Stimulated activated naive CD4-positive, alpha-beta T cell (primary cell): Measurements from ENCODE around the gene PFN2.
"Not testable (repeated sequence)": the region's sequence is repeated elsewhere in the genome, so short reads cannot be mapped to it uniquely, and the experiment has no call there.

Experiments used
- DNase-seq, 6 experiments: peaks; one replicate each; lab custom pipeline; 2025; lab: John Stamatoyannopoulos, UW

Gene PFN2

DNA sequence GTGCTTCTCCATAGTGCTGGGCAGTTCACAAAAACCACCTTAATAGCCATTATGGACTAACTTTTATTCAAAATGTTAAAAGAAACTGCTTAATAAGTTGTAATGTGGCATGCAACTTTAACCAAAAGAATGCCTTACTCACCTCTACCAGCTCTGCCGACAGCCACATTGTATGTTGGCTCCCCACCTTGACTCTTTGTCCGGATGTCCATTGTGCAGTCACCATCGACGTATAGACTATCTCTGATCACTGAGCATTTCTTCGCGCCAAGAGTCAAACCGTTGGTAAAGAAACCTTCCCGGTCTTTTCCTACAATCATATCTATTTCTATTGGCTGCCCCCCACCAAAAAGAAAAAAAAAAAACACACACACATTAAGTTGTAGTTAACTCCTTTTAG, 2.5 kb downstream of the PFN2 start:
- DNase-seq, result no peak

DNA sequence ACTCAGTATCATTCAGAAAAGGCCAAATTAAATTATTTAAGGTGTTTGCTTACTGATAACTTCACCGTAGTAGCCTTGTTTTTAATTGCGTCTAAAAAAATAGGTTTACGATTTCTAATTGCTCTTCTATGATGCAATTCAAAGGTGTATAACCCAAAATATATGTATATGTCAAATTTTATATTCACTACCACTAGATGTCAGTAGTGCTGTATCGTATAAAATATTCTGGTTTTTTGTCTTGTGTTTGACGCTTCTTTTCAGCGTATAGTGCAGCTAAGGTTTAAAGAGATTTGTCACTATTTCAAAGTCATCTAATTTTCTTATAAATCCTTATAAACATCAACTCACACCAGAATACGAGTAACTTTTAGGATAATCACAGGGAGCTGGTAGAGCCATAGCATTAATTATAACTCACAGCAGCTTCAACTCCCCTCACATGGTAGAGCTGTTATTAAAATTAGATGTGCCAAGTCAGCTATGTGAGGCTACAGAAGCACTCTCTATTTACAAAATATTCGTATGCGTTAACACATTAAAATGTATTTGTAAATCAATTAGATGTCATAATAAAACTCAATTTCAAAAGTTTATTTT, 3.5 kb downstream of the PFN2 start:
- peak in 3 of 6 experiments; percentile 19 to 56 (median 43) for DNase-seq

DNA sequence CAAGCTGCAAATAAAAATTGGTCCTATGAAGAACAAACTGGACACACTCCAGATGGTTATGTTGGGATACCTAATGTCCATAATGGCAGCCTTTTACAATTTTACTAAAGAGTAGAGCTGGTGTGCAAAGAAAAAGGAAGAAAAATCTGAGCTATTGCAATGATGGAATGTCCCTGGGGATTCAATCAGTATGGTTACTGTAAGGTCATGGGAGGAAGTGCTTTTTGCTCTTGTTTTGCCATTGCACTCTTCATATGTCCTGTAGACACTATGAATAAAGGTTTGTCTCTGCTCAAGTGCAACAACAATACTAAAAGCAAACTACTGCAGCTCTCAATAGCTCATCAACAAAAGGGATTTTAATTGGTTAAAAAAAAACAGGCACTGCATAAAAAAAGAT, 5.4 kb downstream of the PFN2 start:
- no peak for DNase-seq

DNA sequence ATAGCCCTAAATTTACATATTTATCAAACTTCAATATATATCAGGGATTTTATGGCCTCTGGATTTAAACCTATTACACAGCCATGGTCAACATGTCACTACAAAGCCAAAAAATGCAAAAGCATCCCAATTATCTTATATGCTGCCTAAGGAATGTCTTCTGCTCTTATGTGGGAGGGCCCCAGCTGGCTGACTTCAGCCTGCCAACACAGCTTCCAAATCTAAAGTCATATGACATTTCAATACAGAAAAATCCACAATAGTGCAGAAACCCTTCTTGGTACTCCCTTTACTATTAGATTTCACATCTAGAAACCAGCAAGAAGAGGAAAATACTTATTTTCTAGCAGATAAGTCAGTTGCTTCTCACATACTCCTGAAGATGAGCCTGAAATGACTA, 6.4 kb downstream of the PFN2 start:
- DNase-seq, result no peak

DNA sequence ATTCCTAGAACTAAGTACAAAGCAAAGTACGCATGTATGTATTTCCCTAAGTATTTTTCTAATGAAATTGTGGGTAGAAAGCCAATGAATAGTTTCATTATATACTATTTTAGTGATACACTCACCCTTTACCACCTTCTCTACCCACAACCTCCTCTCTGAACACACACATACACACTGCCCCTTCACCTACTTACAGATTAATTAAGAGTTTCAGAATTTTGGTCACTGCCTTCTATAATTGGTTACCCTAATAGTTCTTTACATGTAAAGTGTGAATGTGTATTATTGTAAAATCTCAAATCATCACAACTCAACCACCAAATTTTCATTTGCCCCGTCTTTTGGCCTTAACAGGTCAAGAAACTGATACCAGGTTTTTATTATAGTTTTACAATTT, 7.2 kb downstream of the PFN2 start:
- no peak for DNase-seq

DNA sequence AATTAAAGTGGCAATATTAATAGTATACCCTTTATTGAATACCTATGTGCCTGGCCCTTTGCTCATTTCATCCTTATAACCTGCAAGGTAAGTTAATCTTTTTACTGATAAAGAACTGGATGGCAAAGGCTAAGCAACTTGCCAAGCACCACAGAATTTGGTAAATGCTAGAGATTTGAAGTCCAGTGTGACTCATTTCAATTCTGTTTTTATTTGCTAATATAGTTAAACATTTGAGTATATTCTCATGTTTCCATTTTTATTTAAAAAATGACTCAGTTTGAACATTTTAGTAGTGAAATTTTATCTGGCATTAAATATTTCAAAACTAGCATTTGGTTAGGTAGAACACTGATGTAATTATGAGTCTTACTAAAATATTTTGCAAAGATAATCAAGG, 11.3 kb downstream of the PFN2 start:
- no peak for DNase-seq

DNA sequence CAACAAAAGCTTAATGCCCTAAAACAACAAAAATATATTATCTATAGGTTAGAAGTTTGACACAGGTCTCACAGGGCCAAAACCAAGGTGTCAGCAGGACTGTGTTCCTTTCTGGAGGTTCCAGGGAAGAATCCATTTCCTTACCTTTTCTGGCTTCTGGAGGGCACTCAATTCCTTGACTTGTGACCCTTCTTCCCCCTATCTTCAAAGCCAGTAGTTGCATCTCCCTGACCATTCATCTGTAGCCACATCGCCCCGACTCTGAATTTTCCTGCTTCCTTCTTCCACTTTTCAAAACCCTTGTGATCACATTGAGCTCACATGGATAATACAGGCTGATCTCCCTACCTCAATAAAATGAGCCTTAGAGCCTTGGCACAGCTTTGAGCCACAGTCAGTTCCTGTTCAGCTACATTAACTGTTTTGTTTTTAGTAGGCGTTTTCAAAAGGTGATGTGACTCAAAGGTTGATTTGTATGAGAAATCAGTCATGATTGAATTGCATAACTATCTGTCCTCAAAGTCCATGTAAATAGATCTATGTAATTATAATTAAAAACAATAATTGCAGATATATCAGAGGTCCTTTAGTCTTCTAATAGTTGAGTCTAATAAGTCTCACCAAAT, 12.4 kb downstream of the PFN2 start:
- no peak for DNase-seq

DNA sequence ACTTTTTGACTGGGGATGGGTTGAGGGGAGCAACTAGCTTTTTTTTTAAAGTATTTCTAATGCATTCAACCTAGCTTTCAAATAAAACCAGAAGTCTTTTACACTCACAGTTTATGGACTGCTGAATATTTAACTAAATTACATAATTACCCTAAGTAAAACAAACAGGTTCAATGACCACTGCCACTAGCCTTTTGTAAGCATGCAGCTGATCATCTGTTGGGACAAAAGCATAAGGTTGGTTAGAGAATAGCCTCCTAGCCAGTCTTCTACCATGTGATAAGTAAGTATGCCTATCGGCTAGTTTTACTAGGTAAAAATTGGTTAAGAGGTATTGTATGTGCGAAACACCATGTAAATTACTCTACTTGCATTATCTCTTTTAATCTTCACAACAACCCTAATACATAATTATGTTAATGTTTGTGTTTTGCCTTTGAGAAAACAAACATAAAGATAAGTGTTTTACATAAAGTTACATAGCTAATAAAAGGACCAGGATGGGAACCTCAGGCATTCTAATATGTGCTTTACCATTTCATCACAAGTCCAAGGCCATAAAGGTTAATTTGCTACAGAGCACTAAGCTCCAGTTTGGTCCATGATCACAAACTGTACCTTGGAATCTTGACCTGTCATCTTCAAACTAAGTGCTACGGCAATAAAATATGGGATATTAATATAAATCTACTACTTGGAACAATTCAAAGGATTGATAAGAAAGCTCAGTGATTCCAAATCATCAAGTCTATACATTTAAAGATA, 13.2 kb downstream of the PFN2 start:
- no peak for DNase-seq

DNA sequence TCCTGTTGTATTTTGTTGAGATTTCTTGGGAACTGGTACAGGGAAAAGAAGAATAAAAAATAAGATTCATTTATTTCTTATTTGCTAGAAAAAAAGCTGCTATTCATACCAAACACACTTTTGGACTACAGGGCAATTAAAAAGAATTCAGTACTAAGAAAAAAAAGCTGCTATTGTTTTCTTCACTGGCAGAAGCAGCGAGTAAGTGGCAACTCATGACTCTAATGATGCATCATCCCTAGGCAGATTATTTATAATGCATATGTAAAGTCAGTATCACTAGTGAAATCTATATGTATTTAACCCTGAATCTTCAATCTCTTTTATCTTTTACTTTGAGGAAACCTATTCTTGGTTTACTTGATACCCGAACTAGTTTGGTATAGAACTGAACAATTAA, 15.2 kb downstream of the PFN2 start:
- DNase-seq, result no peak

DNA sequence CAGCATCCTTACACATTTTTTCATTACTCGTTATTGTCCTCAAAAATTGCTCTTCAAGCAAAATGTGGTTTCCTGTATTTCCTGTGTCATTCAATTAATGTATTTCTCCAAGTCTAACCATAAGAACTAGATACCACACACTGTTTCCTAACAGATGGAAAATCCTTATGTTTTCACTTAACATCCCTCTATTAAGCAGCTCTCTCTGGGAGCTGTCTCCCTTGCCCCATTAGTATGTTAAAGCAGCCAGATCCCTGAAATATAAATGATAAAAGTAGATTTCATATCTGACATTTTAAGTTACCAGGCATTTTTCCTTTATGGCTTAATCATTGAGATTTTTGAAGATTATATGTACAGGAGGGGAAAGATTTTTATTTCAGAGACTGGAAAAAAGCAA, 15.9 kb downstream of the PFN2 start:
- no peak for DNase-seq

DNA sequence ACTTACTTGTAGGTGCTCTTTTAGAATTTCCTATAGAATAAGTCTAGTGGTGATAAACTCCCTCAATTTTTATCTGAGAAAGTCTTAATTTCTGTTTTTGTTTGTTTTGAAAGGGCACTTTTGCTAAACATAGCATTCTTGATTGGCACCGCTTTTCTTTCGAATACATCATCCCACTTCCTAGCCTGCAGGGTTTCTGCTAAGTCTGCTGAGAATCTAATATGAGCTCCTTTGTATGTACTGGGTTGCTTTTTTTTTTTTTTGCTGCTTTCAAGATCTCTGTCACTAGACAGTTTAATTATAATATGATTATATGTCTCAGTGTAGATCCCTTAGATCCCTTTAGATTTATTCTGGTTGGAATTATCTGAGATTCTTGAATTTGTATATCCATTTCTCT, 21.5 kb downstream of the PFN2 start:
- DNase-seq, result no peak

DNA sequence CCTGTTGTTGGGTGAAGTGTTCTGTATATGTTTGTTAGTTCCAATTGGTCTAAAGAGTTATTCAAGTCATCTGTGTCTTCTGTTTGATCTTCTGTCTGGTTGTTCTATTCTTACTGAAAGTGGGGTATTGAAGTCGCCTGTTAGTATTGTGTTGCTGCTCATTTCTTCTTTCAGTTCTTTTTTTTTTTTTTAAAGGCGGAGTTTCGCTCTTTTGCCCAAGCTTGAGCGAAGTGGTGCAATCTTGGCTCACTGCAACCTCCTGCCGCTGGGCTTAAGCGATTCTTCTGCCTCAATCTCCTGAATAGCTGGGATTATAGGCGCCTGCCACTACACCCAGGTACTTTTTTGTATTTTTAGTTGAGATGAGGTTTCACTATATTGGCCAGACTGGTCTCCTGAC, 23.5 kb downstream of the PFN2 start:
- no peak for DNase-seq

DNA sequence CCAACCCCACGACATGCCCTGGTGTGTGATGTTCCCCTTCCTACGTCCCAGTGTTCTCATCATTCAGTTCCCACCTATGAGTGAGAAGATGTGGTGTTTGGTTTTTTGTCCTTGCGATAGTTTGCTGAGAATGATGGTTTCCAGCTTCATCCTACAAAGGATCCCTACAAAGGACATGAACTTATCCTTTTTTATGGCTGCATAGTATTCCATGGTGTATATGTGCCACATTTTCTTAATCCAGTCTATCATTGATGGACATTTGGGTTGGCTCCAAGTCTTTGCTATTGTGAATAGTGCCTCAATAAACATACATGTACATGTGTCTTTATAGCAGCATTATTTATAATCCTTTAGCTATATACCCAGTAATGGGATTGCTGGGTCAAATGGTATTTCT, 26.7 kb downstream of the PFN2 start:
- not testable (repeated sequence) for DNase-seq

DNA sequence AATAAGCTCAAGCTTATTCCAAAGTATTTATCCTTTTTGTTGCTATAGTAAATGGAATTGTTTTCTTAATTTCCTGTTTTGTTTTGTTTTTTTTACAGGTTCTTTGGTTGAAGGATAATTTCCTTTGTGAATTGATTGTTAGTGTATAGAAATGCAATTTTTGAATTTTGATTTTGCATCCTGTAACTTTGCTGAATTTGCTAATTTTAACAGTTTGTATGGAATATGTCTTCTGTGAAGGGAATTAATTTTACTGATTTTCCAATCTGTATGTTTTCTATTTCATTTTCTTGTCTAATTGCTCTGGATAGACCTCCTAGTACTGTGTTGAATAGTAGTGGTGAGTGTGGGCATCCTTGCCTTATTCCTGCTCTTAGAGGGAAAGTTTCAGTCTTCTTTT, 28.3 kb downstream of the PFN2 start:
- DNase-seq, result no peak

DNA sequence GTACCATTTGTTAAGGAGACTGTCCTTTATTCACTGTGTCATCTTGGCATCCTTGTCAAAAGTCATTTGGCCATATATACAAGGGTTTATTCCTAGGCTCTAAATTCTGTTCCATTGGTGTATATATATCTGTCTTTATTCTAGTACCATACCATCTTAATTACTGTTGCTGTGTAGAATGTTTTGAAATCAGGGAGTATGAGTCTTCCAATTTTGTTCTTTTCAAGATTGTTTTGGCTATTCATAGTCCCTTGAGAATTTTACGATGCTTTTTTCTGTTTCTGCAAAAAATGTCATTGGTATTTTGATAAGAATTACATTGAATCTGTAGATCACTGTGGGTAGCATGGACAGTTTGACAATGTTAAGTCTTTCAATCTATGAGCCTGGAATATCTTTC, 28.7 kb downstream of the PFN2 start:
- DNase-seq, result no peak

DNA sequence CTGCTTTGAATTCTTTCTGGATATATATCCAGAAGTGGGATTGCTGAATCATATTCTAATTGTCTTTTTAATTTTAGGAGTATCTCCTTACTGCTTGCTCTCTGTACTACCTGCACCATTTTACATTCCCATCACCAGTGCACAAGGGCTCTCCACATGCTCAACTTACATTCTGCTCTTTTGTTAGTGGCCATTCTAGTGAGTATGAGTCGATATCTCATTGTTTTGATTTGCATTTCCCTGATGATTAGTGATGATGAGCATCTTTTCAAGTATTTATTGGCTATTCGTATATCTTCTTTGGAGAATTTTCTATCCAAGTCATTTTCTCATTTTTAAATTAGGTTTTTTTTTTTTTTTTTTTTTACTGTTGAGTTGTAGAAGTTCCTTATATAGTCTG, 29.5 kb downstream of the PFN2 start:
- no peak for DNase-seq

DNA sequence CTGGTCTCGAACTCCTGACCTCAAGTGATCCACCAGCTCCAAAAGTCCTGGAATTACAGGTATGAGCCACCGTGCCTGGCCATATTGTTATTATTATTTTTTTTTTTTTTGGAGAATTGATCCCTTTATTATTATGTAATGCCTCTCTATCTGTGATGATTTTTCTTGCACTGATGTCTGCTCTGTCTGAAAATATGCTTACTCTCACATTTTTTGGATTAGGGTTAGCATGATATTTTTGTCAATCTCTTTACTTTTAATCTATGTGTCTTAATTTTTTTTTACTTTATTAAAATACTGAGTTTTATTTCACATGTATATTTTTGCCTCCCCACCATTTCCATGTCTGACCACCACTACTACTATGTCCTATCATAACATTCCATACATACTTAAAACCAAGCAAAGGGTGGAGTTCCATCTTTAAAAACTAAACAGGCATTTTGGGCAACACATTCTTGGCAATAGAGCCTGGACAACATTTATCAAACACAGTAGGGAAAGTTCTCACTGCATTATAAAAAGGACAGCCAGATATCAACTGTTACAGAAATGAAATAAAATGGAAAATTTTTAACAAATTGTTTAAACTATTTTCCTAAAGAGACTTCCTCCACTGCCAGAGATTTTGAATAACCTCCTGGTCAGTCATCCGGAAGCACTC, 32.2 kb downstream of the PFN2 start:
- not testable (repeated sequence) for DNase-seq

DNA sequence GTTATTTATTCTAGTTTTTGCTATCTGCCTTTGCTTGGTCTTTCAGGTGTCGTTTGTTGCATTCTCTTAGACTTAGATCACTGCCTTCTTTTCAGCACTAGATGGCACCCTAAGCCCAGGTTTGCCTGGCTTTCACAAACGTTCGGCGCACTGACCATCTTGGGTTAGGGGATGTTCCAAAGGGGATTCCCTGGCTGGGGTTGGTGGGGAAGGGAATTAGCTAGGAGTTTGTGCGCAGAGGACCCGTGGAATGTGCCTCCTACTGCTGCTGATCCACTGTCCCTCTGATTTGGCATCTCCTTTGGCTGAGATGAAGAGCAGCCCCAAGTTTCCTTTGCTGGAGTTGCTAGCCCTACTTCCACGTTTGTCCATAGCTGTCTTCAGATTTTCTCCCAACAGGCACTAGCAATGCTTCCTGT, 33.9 kb downstream of the PFN2 start:
- DNase-seq, result peak in 4 of 6 experiments; percentile 5 to 20 (median 9)

DNA sequence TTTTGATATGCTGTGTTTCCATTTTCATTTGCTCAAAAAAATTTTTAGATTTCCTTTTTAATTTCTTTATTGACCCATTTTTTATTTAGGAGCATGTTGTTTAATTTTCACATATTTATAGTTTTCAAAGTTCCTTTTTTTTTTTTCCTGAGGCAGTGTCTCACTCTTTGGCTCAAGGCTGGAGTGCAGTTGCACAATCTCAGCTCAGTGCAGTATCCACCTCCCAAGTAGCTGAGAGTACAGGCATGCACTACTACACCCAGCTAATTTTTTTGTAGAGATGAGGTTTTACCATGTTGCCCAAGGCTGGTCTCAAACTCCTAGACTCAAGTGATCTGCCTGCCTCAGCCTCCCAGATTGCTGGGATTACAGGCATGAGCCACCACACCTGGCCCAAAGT, 36.2 kb downstream of the PFN2 start:
- no peak for DNase-seq

DNA sequence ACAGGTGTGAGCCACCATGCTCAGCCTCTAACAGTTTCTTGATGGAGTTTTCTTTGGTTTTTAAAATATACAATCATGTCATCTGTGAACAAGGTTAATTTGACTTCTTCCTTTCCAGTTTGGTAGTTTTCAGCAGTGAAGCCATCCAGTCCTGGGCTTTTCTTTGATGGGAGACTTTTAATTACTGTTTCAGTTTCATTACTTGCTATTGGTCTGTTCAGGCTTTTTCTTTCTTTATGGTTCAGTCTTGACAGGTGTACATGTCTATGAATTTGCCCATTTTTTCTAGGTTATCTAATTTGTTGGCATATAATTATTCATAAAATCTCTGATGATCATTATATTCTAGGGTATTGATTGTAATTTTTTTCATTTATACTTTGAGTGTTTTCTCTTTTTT, 36.8 kb downstream of the PFN2 start:
- no peak for DNase-seq

DNA sequence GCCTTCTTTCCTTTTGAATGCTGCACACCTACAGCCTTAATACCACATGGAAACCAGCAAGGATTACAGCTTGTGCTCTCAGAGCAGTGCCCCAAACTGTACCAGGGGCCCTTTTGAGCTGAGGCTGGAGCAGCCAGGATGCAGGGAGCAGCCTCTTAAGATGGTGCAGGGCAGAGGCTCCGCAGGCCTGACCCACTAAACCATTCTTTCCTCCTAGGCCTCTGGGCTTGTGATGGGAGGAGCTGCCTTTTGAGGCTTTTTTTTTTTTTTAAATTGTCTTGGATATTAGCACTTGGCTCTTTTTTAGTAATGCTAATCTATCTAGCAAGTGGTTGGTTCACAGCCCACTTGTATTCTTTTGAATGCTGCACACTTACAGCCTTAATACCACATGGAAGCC, 37.7 kb downstream of the PFN2 start:
- no peak for DNase-seq

DNA sequence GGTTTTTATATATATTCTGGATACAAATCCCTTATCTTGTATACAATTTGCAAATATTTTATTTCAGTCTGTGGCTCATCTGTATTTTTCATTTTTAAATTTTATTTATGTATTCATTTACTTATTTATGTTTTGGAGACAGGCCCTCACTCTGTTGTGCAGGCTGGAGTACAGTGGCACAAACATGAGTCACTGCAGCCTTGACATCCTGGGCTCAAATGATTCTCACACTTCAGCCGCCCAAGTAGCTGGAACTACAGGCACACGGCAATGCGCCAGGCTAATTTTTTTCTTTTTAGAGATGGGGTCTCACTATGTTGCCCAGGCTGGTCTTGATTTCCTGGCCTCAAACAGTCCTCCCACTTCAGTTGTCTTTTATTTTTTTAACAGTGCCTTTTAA, 50.6 kb downstream of the PFN2 start:
- DNase-seq, result no peak

DNA sequence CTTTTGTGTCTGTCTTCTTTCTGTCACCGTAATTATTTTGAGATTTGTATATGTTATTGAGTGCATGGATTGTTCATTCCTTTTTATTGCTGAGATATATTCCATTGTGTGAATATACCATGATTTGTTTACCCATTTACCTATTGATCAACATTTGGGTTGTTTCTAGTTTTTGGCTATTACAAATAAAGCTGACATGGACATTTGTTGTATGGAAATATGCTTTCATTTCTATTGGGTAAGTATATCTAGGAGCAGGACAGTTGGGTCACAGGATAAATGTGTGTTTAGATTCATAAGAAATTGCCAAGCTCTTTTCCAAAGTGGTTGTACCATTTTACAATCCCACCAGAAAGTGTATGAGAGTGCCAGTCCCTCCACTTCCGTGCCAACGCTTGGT, 51.2 kb downstream of the PFN2 start:
- DNase-seq, result no peak
